LNCaP clone FGC (cell line): ENCODE data around the gene SSU72.

Experiments used
- DNase-seq: peaks from one replicate; pipeline ENCODE4 v3.0.0-alpha.2; 2011; ENCODE audit warnings: low read depth
- H3K4me3 ChIP-seq: 2 replicates; pipeline ENCODE4 v1.5.1; 2011; ENCODE audit warnings: mild to moderate bottlenecking, low read depth, low read length, control low read depth
- TF ChIP-seq, protein P1 (sequence below): IDR thresholded peaks from 2 replicates; pipeline ENCODE4 v1.5.1; 2012; ENCODE audit warnings: mild to moderate bottlenecking; ENCODE audit not compliant: control insufficient read depth, insufficient read depth; ENCODE audit errors: extremely low read depth

The SSU72 gene

DNA sequence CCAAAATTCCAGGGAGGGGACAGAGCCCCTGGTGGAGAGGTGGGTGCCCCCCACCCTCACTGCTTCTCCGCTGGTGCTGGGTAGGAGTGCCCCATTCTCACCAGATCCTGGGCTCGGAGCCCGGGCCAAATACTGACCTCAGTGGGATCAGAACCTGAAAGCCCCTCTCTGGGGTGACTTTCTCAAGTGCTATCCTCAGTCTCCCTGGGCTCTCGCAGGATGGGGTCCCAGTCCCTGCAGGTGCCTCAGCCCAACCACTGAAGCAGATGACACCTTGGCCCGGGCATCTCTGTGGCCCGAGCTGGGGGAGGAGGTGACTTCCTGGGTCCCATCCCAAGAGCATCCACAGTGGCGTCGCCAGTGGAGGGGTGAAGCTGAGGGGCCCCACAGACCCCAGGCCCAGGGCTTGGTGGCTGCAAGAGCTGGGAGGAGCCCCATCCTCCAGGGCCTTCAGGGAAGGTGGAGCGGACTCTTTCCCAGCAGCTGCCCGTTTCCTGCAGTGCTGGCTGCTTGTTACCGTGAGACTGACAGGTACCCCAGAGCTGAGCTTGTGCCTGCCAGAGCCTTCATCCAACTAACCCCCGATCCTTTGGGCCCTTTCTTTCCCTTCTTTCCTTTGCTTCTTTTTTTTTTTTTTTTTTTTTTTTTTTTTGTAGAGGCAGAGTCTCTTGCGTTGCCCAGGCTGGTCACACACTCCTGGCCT, 29.2 kb upstream of the SSU72 start:
- no peak for DNase-seq
- H3K4me3 ChIP-seq, result no peak overlapping the region
- TF ChIP-seq, protein P1, sequence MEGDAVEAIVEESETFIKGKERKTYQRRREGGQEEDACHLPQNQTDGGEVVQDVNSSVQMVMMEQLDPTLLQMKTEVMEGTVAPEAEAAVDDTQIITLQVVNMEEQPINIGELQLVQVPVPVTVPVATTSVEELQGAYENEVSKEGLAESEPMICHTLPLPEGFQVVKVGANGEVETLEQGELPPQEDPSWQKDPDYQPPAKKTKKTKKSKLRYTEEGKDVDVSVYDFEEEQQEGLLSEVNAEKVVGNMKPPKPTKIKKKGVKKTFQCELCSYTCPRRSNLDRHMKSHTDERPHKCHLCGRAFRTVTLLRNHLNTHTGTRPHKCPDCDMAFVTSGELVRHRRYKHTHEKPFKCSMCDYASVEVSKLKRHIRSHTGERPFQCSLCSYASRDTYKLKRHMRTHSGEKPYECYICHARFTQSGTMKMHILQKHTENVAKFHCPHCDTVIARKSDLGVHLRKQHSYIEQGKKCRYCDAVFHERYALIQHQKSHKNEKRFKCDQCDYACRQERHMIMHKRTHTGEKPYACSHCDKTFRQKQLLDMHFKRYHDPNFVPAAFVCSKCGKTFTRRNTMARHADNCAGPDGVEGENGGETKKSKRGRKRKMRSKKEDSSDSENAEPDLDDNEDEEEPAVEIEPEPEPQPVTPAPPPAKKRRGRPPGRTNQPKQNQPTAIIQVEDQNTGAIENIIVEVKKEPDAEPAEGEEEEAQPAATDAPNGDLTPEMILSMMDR, result no peak

DNA sequence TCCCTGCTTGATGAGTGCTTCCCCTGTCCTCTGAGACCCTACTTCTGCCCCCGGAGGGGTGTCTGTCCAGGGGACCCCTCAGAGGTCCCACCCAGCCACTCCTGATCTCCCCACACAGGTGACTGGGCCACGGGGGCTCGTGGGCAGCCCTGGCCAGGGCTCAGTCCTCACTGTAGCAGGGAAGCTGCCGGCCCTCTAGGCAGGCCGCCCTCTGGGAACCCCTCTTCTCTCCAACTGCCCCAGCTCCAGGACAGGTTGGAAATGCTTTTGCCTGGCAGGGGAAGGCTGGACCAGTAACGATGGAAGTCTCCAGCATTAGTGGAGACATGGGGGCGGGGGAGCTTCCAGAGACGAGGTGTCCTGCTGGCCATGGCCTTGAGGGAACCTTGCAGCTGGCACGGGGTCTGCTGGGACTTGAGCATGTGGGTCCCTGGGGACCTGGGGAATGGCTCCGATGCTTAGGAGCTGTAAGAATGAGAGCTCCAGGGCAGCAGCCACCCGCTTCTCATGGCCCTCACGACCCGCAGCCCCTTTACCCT, 28.4 kb upstream of the SSU72 start:
- H3K4me3 ChIP-seq, result no peak overlapping the region
- no peak for DNase-seq
- TF ChIP-seq, protein P1, result no peak

DNA sequence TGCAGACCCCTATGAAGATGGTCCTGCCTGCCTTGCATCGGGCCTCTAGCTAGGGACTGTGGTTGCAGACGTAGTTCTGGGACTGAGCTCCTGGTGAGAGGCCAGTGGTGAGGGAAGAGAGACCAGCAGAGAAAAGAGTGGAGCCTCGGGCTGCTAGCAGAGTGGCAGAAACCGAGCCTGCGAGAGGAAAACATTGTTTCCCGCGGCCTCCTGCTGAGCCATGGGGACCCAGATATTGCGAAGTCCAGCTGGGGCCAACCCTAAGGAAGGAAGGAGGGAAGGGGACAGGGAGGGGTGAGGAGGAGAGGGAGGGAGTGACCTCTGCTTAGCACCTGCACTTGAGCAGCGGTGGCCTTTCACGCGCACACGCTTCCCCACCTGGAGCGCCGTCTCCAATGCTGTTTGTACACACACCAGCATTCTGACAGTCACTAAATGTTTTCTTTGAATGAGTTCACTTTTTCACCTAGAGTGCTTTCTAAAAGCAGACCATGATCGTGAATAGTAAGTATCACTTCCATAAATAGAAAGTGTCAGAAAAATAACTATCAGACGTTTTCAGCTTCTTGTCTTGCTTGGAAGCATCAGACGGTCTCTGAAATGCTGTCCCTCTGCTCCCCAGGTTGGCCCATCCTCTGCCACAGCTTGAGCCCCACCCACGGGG, 27.8 kb upstream of the SSU72 start:
- H3K4me3 ChIP-seq, result no peak overlapping the region
- TF ChIP-seq, protein P1, result no peak
- no peak for DNase-seq

DNA sequence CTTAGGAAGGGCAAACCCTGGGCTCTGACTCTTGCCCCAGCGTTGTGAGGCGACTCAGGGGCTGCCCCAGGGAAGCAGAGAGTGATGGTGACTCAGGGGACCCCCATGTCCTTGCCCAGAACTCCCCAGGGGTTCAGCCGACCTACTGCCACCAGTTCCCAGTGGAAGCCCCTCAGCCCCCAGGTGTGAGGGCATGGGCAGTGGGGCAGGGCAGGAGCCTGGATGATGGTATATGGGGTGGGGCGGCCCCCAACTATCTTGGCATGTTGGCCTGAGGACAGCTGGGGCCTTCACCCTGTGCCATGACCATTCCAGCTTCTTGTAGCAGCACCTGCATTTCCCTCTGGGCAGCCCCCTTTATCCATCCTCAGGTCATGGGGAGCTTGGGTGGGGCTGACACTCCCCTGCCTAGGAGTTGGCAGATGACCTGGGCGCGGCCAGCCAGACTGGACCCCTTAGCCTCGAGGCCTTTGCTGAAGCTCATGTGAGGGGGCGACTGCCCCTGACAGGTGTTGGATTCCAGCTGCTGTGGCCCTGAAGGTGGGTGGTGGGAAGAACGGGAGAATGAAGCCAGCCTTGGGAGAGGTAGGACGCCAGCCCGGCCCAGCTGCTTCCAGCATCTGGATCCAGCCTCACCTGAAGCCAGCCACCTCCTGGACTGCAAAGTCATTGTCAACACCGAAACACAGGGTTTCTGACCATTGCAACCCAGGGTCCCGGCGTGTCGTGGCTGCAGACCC, 27.1 kb upstream of the SSU72 start:
- H3K4me3 ChIP-seq, result no peak overlapping the region
- no peak for DNase-seq
- TF ChIP-seq, protein P1, result no peak

DNA sequence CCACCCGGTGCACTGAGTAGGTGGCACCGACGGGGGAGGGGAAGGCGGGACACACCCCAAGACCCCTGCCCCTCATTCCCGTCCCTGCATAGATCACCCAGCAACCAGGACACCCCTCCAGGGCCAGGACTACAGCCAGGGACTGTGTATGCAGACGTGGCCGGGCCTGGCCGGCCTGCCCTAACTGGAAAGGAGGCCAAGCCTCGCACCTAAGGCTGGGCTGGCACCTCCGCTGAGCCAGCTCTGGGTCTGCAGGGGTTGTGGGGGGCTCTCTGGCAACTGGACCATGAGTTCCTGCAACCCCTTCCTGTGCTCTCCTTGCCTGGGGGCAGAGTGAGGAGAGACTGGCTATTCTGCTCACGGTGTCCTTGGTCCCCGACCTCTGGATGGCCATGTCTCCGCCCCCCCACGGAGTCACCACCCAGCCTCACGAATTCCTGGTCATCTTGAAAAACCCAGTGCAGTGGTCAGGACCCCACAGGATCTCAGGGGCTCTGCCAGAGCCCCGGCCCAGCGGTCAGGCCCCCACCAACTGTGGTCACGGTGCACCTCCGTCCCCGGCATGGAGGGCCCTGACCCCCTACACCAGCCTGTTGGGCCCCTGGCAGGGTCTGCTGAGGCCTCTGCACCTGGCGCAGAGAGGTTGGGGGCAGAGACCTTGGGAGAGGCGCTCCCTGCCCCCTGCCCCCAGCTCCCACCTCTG, 26.3 kb upstream of the SSU72 start:
- TF ChIP-seq, protein P1, result no peak
- H3K4me3 ChIP-seq, result peak overlapping the region; percentile 63
- no peak for DNase-seq

DNA sequence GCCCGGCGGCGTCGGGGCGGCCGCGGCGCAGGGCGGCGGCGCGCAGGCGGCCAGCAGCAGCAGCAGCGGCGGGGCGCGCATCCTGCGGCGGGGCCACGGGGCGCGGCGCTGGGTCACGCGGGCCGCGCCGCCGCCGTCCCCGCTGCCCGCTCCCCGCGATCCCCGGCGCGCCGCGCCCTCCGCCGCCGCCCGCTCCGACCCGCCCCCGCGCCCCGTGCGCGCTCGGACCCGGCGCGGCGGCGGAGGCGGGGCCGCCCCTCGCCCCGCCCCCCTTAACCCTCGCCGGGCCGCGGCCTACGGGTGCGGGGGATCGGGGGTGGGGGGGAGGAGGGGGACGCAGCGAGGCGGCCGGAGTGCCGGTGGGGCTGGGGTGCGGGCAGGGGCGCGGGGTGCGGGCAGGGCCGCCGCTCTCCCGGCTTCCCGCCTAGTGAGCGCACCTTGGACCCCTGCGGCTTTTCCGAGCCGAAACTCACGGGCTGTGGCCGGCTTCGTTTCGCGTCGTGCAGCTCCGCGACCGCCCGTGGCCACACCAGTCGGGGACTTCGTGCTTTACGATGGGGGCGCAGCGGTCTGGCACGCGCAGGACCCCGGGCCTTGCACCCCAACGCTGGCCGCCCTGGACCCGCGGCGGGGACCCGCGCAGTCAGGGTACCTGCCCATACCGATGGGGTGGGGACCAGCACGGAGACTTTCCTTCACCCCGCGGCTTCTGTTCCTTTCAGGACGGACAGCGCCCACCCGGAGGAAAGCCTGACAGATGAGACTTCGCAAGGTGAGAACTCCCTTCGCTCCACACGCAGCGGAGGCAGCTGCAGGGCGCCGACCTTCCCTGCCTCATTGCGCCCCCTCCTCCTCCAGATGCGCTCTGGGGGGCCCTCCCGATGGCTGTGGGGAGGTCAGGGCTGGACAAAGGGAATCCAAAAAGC, 25.5 kb upstream of the SSU72 start, which contains the start of gene FNDC10:
Gene FNDC10, minus strand, starts transcription at position 201 of the 926 bp plus-strand sequence. Its CDS starts 120 bp downstream, at position 81.
- DNase-seq, result no peak
- peak within 1 kb of the TSS; percentile 63 for H3K4me3 ChIP-seq
- TF ChIP-seq, protein P1, result no peak
